22Rv1 (cell line): ENCODE data around the gene ATP5F1A.

Experiments
- H3K27ac ChIP-seq: fragments of 450-650 bp; 2 replicates; pipeline ENCODE4 v1.5.1; 2017
- ZFX ChIP-seq: fragments of 450-650 bp; IDR thresholded peaks from 2 replicates; pipeline ENCODE4 v1.6.1; 2017; ENCODE audit warnings: antibody characterized with exemption, borderline replicate concordance
- TF ChIP-seq, protein P1 (sequence below): fragments of 450-650 bp; IDR thresholded peaks from 2 replicates; pipeline ENCODE4 v1.5.1; 2017; ENCODE audit warnings: mild to moderate bottlenecking

ATP5F1A gene

DNA sequence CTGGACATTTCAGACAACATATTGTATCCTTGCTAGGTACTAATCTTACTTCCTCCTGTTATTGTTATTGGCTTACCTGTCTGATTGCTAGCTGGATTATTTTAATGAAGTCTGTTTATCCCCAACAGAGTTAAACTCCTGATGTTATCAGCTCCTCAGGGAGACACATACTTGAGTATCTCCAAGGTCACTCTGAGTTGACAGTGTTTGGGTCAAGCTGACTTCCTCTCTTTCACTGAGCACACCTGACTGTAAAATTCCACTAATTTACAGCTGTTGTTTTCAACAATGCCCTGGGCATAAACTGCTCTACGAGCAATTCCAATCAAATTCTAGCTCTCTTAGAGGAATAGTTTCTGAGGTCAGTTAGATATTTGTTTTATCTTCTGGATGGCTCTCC, 15.7 kb upstream of the ATP5F1A start:
- TF ChIP-seq, protein P1, sequence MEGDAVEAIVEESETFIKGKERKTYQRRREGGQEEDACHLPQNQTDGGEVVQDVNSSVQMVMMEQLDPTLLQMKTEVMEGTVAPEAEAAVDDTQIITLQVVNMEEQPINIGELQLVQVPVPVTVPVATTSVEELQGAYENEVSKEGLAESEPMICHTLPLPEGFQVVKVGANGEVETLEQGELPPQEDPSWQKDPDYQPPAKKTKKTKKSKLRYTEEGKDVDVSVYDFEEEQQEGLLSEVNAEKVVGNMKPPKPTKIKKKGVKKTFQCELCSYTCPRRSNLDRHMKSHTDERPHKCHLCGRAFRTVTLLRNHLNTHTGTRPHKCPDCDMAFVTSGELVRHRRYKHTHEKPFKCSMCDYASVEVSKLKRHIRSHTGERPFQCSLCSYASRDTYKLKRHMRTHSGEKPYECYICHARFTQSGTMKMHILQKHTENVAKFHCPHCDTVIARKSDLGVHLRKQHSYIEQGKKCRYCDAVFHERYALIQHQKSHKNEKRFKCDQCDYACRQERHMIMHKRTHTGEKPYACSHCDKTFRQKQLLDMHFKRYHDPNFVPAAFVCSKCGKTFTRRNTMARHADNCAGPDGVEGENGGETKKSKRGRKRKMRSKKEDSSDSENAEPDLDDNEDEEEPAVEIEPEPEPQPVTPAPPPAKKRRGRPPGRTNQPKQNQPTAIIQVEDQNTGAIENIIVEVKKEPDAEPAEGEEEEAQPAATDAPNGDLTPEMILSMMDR = no peak
- no peak for TF ChIP-seq ZFX
- H3K27ac ChIP-seq = no peak overlapping the region

DNA sequence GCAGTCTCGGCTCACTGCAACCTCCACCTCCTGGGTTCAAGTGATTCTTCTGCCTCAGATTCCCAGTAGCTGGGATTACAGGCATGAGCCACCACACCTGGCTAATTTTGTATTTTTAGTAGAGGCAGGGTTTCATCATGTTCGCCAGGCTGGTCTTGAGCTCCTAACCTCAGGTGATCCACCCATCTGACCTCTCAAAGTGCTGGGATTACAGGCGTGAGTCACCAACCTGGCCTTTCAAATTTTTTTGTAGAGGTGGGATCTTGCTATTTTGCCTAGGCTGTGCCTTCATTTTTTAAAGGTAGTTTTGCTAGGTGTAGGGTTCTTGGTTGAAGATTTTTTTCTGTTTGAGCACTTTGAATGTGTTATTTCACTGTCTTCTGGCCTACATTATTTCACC, 12.3 kb upstream of the ATP5F1A start:
- no peak for TF ChIP-seq ZFX
- TF ChIP-seq, protein P1 = no peak

DNA sequence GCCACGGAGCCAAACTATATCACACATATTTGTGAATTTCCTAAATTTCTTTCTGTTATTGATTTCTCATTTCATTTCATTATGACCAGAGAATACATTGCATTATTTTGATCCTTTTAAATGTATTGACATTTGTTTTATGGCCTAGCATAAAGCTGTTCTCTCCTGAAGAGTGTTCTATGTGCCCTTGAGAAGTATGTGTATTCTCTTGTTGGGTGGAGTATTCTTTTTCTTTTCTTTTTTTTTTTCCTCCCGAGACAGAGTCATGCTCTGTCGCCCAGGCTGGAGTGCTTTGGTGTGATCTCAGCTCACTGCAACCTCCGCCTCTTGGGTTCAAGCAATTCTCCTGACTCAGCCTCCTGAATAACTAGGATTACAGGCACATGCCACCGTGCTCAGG, 11.3 kb upstream of the ATP5F1A start:
- TF ChIP-seq, protein P1 = no peak
- no peak for TF ChIP-seq ZFX
- H3K27ac ChIP-seq = no peak overlapping the region

More for the DNA sequence above, 12.3 kb upstream of the ATP5F1A start:
- H3K27ac ChIP-seq = no peak overlapping the region

DNA sequence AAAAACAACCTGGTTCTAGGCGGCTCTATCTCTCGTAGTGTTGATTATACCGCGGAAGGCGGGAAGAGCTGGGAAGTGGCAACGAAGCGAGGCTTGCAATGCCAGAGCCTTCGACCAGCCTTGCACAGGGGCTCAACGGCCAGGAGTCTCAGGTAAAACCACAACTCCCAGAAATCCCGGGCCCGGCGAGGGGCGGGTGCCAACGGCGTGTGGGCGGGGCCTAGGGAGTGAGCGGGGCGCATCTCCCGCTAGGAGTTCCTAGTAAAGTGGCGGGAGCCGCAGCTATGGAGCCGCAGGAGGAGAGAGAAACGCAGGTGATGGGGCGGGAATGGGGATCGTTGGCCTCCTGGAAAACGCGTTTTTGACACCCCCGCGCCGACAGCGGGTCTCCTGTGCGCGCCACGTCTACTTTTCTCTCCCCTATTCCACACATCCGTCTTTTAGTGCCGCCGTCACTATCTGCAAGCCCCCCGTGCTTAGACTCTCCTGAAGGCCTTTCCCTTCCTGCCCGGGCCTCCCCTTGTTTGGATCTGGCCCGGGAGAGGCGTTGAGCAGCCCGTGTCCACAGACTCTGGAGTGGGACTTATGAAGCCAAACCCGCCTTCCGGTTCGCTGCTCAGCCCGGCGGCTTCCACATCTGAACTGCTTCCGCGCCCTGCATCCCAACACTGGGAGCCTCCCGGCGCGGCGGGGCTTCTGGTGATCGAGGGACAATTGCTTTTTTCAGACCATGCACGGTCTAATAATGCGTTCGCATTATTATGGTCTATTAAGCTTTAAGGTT, 6.2 kb upstream of the ATP5F1A start, which contains the start of gene HAUS1:
Gene HAUS1 (plus strand): TSS at position 258 of the 784 bp plus-strand sequence. CDS start 27 bp downstream, at position 285.
- TF ChIP-seq ZFX = no peak
- TF ChIP-seq, protein P1 = no peak
- peak within 1 kb of the TSS; percentile 75 for H3K27ac ChIP-seq

DNA sequence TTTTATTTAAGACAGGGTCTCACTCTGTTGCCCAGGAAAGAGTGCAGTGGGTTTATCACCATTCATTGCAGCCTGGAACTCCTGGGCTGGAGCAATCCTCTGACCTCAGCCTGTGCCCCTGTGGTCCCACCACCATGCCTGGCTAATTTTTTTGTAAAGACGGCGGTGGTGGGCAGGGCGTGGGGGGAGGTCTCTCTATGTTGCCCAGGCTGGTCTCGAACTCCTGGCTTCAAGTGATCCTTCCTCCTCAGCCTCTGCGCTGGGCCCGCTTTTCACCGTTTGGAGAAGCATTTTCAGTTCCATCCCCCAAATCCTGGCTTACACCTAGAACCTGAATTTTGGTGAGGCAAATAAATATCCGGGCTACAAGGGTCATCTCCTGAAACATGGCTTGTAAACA, 1.4 kb upstream of the ATP5F1A start:
- H3K27ac ChIP-seq = no peak overlapping the region
- TF ChIP-seq, protein P1 = no peak
- TF ChIP-seq ZFX = no peak

DNA sequence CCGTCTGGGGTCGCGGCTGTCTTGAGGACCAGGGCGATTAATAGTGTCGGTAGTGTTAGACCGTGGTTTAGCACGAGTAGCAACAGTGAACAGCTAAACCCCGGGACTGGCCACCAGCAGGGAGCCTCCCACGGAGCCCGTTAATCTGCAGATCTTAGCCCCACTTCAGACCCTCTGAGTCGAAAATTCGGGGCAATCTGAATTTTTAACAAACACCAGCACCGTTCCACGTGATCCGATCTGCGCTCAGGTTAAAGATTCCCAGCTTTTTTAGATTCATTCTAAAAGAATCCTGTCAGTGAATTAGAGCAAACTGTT, 479 bp upstream of the ATP5F1A start:
- peak overlapping the region; percentile 89 for H3K27ac ChIP-seq
- TF ChIP-seq ZFX = no peak
- TF ChIP-seq, protein P1 = no peak

DNA sequence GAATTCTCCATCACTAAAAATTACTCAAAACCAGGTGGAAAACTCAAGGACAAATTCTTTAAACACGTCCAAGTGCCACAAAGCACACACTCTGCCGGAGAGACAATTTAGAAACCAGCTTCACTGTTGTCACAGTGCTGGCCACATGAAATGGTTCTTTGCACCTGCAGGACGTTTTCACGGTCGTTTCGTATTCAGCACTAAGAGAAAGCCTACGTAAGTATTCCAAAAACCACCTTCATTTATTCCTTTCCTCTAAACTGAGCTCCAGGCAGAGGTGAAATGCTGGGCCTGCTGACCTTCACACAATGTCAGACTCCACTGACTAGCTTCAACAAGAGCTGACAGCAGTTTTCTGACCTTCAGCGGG, 680 bp downstream of the ATP5F1A start:
- no peak for TF ChIP-seq ZFX
- TF ChIP-seq, protein P1 = no peak
- peak overlapping the region; percentile 89 for H3K27ac ChIP-seq
